Measurements from ENCODE around the gene ZNF217. TPM values are rescaled to one million over a fixed set of nuclear protein-coding genes. Genes with fewer than 3 reads are reported as not detected.

Gene ZNF217
- total RNA-seq: 16.6 and 19.0 TPM in 2 replicates

DNA sequence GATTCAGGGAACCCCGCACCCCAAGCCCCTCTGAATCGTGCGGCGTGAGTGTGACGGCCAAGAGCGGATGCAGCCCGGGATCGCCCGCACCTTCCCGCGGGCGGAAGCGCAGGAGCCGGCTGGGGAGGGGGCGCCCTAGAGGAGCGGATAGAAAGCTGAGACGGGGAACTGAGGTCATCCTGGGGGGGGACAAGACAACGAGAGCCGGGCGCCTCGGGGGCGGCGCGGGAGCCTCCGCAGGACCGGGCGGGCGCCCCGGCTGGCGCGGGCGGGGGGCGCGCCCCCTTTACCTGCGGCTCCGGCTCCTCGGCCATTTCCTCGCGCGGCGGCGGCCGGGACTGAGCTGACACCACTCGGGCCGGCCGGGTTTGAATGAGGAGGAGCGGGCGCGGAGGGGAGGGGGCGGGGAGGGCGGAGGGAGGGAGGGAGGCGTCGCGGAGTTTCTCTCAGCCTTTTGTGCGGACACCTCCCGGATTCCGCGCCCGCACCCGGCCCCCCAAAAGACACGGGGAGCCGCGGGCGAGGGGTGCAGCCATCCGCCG lies at the start of gene ZNF217:
ZNF217 (minus strand) TSS at position 374 of the 542 bp plus-strand sequence. CDS start 11,013 bp downstream, outside the sequence.

